Measurements from ENCODE around the gene STX3. TPM values are rescaled to one million over a fixed set of nuclear protein-coding genes. Genes with fewer than 3 reads are reported as not detected.

STX3 gene
- total and polyA plus RNA-seq, 7 donors = 3.8 to 11.1 (median 7.3) TPM

DNA sequence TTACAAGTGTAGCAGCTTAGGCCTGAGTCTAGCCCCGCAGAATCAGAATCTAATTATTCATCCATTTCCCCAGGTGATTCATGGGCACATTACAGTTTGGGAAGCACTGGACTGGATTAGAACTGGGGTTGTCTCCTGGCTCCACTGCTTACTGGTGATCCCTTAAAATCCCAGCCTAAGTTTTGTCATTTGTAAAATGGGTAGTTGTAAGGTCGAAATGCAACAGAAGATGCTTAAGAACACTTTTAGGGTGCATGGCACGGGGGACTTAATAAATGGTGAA, 1.3 kb downstream of the STX3 start:
- Histone ChIP-seq H3K9me3 (no peaks in the 10 kb centered on the region), H3K36me3 (ENCODE audit: insufficient read depth in 1 of 2, low read depth in 1 of 2) (no peaks in the 10 kb centered on the region), H3K27ac (peak overlapping the region; percentile 92), H3K27me3 (ENCODE audit: insufficient read depth in 3 of 3, low read length in 2 of 3) (no peaks in the 10 kb centered on the region), H3K4me3 (peak overlapping the region; percentile 89), H3K4me1 (peaks cover 21% of the 10 kb centered on the region)
- 34 to 45% (median 37%) methylated on average over 3 of the region's 3 CpGs for WGBS, 3 donors
- intact Hi-C loops (cut with DNase I) = no loop called here
- DNase-seq (no peak), ATAC-seq (peak in 1 of 4 donors; percentile 29)
- TF ChIP-seq, protein P1, sequence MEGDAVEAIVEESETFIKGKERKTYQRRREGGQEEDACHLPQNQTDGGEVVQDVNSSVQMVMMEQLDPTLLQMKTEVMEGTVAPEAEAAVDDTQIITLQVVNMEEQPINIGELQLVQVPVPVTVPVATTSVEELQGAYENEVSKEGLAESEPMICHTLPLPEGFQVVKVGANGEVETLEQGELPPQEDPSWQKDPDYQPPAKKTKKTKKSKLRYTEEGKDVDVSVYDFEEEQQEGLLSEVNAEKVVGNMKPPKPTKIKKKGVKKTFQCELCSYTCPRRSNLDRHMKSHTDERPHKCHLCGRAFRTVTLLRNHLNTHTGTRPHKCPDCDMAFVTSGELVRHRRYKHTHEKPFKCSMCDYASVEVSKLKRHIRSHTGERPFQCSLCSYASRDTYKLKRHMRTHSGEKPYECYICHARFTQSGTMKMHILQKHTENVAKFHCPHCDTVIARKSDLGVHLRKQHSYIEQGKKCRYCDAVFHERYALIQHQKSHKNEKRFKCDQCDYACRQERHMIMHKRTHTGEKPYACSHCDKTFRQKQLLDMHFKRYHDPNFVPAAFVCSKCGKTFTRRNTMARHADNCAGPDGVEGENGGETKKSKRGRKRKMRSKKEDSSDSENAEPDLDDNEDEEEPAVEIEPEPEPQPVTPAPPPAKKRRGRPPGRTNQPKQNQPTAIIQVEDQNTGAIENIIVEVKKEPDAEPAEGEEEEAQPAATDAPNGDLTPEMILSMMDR (IDR thresholded peaks at IDR 0.05) = no peak

DNA sequence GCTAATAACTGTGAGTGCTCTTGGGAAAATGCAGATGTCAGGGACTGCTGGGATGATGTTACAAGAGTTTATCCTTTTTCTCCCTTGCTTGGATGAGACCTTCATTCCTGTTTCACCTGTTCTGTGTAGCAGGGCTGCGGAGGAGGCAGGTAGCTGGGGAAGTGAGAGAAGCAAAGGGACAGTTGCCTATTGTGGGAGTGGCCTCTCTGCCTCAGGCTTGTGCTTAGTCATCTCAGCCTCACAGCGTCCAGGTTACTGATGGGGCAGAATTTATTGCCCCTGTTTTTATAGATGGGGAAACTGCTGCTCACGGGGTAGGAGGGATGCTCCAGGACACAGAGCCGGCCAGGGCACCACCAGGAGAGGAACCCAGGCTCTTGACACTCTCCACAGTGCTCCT, 1.7 kb downstream of the STX3 start:
- DNase-seq (no peak), ATAC-seq (peak in 3 of 4 donors; percentile 44 to 60 (median 60))
- Histone ChIP-seq H3K9me3 (no peaks in the 10 kb centered on the region), H3K27me3 (ENCODE audit: insufficient read depth in 3 of 3, low read length in 2 of 3) (no peaks in the 10 kb centered on the region), H3K27ac (peak overlapping the region; percentile 92), H3K4me1 (peaks cover 22% of the 10 kb centered on the region), H3K36me3 (ENCODE audit: insufficient read depth in 1 of 2, low read depth in 1 of 2) (no peaks in the 10 kb centered on the region), H3K4me3 (peak overlapping the region; percentile 89)
- WGBS, 3 donors = 41 to 53% (median 44%) methylated on average over 4 of the region's 4 CpGs
- TF ChIP-seq, protein P1 (IDR thresholded peaks at IDR 0.05) = no peak
- intact Hi-C loops (cut with DNase I) = no loop called here

DNA sequence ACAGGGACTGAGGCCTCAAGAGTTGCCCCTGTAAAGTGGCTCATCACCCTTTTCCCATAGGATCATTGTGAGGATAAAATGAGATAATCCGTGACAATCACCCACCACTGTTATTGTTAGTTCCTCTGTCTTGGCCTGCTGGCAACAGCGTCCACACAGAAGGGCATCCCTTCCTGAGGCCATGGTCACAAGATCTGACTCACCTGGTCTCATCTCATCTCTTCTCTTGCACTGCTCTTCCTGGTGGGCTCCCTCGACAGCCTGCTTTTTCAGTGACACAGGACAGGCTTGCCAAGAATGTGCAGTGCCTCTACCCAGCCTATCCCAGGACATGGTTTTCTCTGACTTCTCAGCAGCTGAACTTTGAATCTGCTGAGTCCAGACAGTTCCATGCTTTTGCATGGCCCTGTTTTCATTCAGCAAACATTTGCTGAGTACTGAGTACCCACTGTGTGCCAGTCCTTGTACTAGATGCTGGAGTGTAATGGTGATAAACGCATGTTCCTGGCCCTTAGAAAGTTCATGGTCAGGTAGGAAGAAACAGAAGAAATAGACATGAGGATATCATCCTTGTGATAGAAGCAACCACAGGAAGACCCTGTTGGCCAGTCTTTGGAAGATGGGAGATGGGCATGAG, 3.3 kb downstream of the STX3 start:
- TF ChIP-seq, protein P1 (IDR thresholded peaks at IDR 0.05) = no peak
- Histone ChIP-seq H3K9me3 (no peaks in the 10 kb centered on the region), H3K27ac (no peak overlapping the region), H3K27me3 (ENCODE audit: insufficient read depth in 3 of 3, low read length in 2 of 3) (no peaks in the 10 kb centered on the region), H3K36me3 (ENCODE audit: insufficient read depth in 1 of 2, low read depth in 1 of 2) (no peaks in the 10 kb centered on the region), H3K4me1 (peaks cover 22% of the 10 kb centered on the region), H3K4me3 (no peak overlapping the region)
- ATAC-seq = no peak
- DNase-seq = no peak
- intact Hi-C loops (cut with DNase I) = no loop called here
- WGBS, 3 donors = 73 to 82% (median 80%) methylated on average over 4 of the region's 4 CpGs

DNA sequence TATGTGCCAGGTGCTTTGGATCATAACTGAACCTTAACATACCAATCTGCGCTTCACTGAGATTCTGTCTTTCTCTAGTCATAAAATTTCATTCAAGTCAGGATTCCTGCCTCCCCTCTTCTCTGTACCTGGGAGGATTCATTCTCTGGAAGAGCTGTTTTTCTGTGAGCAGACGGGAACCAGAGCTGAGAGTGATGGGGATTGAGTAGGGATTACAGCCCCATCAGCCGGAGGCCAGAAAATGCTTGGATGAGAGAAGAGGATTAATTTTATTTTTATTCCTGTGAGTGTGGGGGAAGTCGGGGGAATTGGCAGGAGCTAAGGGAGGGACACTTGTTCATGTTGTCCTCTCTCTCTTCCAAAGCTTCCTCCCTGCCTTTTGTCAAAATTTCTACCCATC, 4.7 kb downstream of the STX3 start:
- Histone ChIP-seq H3K4me3 (no peak overlapping the region), H3K27ac (no peak overlapping the region), H3K4me1 (peaks cover 23% of the 10 kb centered on the region), H3K9me3 (no peaks in the 10 kb centered on the region), H3K36me3 (ENCODE audit: insufficient read depth in 1 of 2, low read depth in 1 of 2) (no peaks in the 10 kb centered on the region), H3K27me3 (ENCODE audit: insufficient read depth in 3 of 3, low read length in 2 of 3) (no peaks in the 10 kb centered on the region)
- 36 to 47% (median 39%) methylated on average over 4 of the region's 4 CpGs for WGBS, 3 donors
- ATAC-seq (no peak), DNase-seq (no peak)
- intact Hi-C loops (cut with DNase I) = no loop called here
- TF ChIP-seq, protein P1 (IDR thresholded peaks at IDR 0.05) = no peak

DNA sequence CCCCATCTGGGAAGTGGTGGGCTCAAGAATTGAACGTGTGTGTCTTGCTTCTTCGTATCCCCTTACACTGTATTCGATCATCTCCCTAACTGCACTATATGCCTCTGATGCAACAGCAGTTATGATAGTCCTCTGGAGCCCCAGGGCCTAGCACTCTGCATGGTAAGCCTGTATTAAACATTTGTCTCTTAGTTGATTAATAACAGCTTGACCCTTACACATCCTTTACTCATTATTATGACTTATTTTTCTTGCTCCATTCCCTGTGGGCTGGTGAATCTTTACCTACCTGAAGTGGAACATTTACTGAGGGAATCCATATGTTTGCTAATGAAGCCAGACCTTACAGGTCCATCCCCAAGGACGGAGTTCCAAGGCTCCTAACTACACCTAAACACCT, 5.6 kb downstream of the STX3 start:
- Histone ChIP-seq H3K4me3 (no peak overlapping the region), H3K27ac (no peak overlapping the region), H3K4me1 (peaks cover 26% of the 10 kb centered on the region), H3K27me3 (ENCODE audit: insufficient read depth in 3 of 3, low read length in 2 of 3) (no peaks in the 10 kb centered on the region), H3K9me3 (no peaks in the 10 kb centered on the region), H3K36me3 (ENCODE audit: insufficient read depth in 1 of 2, low read depth in 1 of 2) (no peaks in the 10 kb centered on the region)
- TF ChIP-seq, protein P1 (IDR thresholded peaks at IDR 0.05) = no peak
- ATAC-seq (no peak), DNase-seq (no peak)
- intact Hi-C loops (cut with DNase I) = no loop called here
- WGBS, 3 donors = 85 to 88% (median 87%) methylated on average over 4 of the region's 4 CpGs

Data from psoas muscle (tissue), 8 donors.